MM.1S (cell line): ENCODE results near the gene EVI5.
"Not testable (repeated sequence)": the region's sequence is repeated elsewhere in the genome, so short reads cannot be mapped to it uniquely, and the experiment has no call there.

Source experiments
- CTCF ChIP-seq: fragments of 300-600 bp; sonication (generic); IDR thresholded peaks from 2 replicates; pipeline ENCODE4 v1.5.1; 2016; ENCODE audit warnings: antibody characterized with exemption, low read length, mixed read lengths
- EZH2phosphoT487 ChIP-seq: fragments of 300-600 bp; sonication (generic); IDR thresholded peaks from 2 replicates; pipeline ENCODE4 v1.6.1; 2018; ENCODE audit warnings: antibody characterized with exemption, low read length

GRCh38 chr1:92532371-92532770, 252.5 kb downstream of the EVI5 start:
- not testable (repeated sequence) for TF ChIP-seq CTCF, EZH2phosphoT487
